ENCODE data around the gene SPRN.
"Not testable (repeated sequence)": the region's sequence is repeated elsewhere in the genome, so short reads cannot be mapped to it uniquely, and the experiment has no call there.

SPRN gene

DNA sequence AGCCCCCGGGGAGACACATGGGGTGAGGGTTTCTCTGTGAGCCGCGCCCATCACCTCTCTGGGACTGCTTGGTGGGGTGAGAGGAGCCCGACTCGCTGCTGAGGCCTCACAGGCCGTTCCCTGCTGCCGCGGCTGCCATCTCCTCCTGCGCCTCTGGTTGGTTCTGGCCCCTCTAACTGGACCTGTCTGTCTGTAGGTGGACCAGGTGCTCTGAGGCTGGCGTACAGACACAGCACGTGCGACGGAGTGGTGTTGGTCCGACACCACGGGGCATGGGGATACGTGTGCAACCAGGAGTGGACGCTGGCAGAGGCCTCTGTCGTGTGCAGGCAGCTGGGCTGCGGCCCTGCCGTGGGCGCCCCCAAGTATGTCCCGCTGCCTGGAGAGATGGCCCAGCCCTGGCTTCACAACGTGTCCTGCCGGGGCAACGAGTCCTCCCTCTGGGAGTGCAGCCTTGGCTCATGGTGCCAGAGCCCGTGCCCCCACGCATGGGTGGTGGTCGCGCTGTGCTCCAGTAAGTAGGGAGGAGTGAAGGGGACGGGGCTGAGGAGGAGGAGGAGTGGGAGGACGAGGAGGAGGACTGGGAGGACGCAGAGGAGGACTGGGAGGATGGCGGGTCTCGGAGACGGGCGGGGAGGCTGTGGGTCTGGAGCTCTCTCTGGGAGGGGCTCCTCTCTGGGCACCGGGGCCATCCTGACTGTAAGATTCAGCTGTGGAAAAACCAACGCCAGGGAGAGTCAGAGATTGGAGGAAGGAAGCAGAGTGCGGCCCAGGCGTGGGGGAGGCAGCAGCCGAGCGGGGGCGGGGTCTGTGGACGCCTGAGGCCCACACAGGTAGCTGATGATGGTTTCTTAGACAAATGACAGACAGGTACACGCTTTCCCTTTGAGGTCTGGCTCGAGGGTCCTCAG, 31.9 kb upstream of the SPRN start:
- no peak for DNase-seq

DNA sequence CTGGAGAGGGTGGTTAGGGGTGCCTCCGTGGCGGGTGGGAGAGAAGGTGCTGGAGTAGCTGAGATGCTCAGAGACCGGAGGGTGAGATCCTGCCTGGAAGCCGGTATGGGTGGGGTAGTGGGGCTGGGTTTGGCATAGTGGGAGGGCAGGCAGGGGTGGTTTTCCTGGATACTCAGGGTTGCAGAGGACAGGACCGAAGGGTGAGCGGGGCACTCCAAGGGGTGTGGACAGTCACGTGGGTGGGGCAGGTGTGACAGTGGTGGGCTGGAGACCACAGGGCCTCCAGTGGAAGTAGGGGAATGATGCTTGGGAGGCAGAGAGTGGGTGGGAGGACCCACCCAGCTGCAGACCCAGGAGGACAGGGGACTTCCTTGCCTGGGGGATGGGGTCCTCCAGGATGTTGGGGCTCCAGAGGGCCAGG, 31.2 kb upstream of the SPRN start:
- DNase-seq, result no peak

GRCh38 chr10:133455196-133455595, 30.8 kb upstream of the SPRN start:
- DNase-seq, result no peak

DNA sequence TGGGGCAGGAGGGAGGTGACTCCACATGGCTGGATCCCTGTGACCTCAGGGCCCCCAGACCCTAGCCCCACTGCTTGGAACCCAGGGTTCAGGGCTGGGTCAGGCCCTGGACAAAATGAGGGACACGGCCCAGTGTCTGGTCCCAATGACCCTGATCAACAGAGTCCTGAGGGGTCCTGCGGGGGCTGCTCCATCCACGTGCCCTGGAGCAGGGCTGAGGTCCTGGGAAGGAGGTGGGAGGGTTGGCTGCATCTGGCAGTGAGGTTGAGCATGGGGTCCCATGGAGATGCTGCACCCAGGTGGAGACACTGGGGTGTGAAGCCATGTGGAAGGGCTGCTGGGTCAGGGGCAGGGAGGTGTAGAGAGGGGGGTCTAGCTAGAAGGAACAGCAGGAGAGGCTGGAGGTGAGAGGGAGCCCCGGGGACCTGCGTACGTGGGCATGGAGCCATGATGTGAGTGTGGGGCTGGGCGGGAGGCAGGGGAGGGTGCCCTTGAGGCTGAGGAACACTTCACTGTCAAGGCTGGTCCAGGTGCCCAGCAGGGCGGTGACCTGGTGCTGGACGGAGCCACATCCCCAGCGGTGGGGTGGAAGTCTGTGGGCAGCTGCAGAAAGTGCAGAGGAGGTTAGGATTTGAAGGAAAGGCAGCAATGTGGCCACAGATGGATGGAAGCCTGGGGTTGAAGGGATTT, 29.9 kb upstream of the SPRN start:
- no peak for DNase-seq

DNA sequence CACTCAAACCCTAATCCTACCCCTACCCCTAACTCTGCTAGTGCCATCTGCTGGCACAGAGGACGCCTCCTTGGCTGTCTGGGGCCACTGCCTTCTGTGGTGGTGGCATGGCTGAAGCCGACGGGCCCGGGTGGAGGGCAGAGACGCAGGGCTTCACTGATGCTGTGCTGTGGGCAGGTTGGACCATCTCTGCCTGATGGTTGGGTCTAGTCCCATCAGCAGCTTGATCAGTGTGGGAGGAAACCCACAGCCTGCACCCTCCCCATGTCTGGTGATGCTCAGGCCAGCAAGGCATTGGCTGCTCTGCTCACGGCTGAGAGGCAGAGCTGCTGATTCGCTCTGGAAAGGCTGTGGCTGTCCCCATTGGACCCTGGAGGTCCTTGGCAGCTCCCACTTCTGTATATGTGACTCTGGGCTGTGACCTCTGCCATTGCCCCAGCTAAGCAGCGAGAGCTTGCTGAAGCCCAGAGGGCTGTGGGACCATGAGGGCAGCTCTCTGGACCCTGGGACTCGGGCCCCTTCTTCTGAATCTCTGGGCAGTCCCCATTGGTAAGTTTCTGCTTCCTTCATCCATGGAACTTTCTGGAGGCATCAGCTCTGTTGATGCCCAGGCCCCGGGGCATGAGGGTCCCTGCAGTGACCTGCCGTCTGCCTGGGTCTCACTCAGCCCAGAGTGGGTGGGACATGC, 29.2 kb upstream of the SPRN start, which contains the start of gene SCART1:
Gene SCART1 (plus strand): TSS at position 430 of the 688 bp plus-strand sequence. CDS start 53 bp downstream, at position 483.
- DNase-seq, result no peak

GRCh38 chr10:133452453-133452852, 28.0 kb upstream of the SPRN start:
- no peak for DNase-seq

DNA sequence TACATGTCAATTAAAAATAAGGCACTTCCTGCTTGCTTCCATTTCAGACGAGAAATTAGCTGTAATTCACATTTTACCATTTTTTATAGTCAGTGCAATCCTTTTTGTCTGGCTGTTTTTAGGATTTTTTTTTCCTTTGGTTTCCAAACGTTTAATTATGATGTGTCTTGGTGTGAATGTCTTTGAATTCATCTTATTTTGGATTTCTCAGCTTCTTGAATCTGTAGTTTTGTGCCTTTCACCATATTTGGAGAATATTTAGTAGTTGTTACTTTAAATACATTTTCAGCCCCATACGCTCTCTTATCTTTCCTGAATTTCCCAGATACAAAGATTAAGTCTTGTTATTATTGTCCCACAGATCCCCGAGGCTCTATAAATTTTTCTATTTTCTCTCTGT, 26.9 kb upstream of the SPRN start:
- DNase-seq, result no peak

- DNase-seq, result no peak
Observed at GRCh38 chr10:133448120-133448519, 23.7 kb upstream of the SPRN start.

GRCh38 chr10:133446979-133447378, 22.6 kb upstream of the SPRN start:
- no peak for DNase-seq

- no peak for DNase-seq
Observed at GRCh38 chr10:133445751-133446708, 21.6 kb upstream of the SPRN start.

DNA sequence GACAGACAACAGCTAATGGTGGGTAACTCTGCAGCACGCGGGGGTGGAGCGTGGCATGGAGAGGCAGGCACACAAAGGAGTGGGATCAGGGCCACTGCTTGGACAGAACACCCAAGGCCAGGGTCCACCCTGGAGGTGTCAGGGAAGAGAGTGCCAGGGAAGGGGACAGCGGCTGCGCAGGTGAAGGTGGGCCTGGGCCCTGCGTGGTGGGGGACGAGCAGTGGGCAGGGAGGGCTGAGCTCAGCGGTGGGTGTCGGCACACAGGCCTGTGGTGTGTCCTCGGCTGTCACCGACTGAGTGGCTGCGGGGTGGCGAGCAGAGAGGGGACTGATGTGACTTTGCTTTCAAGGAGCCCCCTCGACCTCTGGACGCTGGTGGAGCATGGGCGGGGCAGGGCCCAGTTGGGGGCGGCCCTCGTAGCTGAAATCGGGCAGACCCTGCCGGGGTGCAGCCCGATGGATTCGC, 20.9 kb upstream of the SPRN start:
- DNase-seq, result no peak

GRCh38 chr10:133444342-133445267, 20.2 kb upstream of the SPRN start:
- DNase-seq, result no peak

DNA sequence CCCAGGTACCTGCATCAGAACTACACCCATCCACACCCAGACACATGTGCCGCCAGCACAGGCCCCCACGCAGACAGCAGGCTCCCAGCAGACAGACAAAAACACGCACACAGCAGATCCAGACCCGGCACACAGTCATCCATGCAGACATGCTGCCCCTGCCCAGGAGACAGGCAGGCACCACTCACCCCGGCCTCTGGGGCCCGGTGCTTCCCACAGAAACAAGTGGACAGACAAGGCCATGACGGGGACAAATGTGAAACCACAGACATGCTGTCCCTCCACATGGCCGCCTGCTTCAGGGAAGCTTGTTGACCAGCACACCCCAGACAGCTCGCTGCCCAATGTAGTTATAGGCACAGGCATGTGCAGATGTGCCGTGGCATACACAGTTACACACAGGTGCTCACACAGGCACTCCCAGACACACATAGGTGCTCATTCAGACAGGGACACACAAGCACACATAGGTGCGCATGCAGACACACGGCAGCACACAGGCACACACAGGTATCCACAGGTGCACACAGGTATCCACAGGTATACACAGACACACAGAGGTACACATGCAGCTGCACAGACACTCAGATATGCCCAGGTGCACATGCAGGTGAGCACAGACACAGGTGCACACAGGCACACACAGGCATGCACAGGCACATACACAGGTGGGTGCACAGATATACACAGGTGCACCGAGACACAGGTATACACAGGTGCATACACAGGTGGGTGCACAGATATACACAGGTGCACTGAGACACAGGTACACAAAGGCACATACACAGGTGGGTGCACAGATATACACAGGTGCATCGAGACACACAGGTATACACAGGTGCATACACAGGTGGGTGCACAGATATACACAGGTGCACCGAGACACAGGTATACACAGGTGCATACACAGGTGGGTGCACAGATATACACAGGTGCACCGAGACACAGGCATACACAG, 18.8 kb upstream of the SPRN start:
- DNase-seq, result no peak

GRCh38 chr10:133442191-133442966, 18.0 kb upstream of the SPRN start:
- DNase-seq, result no peak

- no peak for DNase-seq
Observed at GRCh38 chr10:133441780-133442179, 17.4 kb upstream of the SPRN start.

- DNase-seq, result not testable (repeated sequence)
Observed at GRCh38 chr10:133441356-133441755, 16.9 kb upstream of the SPRN start.

GRCh38 chr10:133440633-133441285, 16.3 kb upstream of the SPRN start:
- no peak for DNase-seq

All from suppressor macrophage treated with lipopolysaccharide for 4 hours (primary cell).